Thyroid gland (tissue), 4 donors: ENCODE results near the gene SUMO4.

ENCODE experiments used
- CTCF ChIP-seq, 6 experiments: fragments of 200-600 bp in 3 of 6; fragments of 450-650 bp in 3 of 6; sonication (generic) in 3 of 6; IDR thresholded peaks; one replicate each; pipeline ENCODE4 v1.5.1; 2016 to 2019; ENCODE audit warnings: antibody characterized with exemption in 6 of 6, mild to moderate bottlenecking in 2 of 6, inconsistent platforms in 1 of 6, moderate library complexity in 1 of 6
- POLR2A ChIP-seq, 2 donors: fragments of 450-650 bp; IDR thresholded peaks; one replicate each; pipeline ENCODE4 v1.6.1; 2017; ENCODE audit warnings: antibody characterized with exemption in 2 of 2, mild to moderate bottlenecking in 2 of 2, moderate library complexity in 1 of 2

- TF ChIP-seq CTCF (IDR thresholded peaks at IDR 0.05) (no peak), POLR2A (IDR thresholded peaks at IDR 0.05) (no peak)
Measured at GRCh38 chr6:149425754-149426153, 25.7 kb downstream of the SUMO4 start.
